ENCODE results near the gene AGBL4. TPM values are rescaled to one million over a fixed set of nuclear protein-coding genes. Genes with fewer than 3 reads are reported as not detected.

Gene AGBL4
- total RNA-seq, 1 donor from 2014 or later = not detected

GRCh38 chr1:49541096-49541752 is 482.5 kb downstream of the AGBL4 start:
- Mint-ChIP-seq H3K36me3 (ENCODE audit: unreplicated experiment) (no peaks in the 10 kb centered on the region), H3K4me3 (ENCODE audit: unreplicated experiment) (no peak overlapping the region), H3K9me3 (ENCODE audit: unreplicated experiment) (peaks cover 59% of the 10 kb centered on the region), H3K4me1 (ENCODE audit: unreplicated experiment) (no peaks in the 10 kb centered on the region), H3K27me3 (ENCODE audit: unreplicated experiment) (no peaks in the 10 kb centered on the region), H3K27ac (ENCODE audit: unreplicated experiment) (no peak overlapping the region)
- TF ChIP-seq CTCF (IDR thresholded peaks at IDR 0.05) = no peak
- no peak for DNase-seq (ENCODE audit: extremely low spot score, unreplicated experiment)

GRCh38 chr1:49527606-49528305 is 496.0 kb downstream of the AGBL4 start:
- no peaks in the 10 kb centered on the region for H3K27me3 Mint-ChIP-seq (ENCODE audit: unreplicated experiment)
- no peak overlapping the region for H3K27ac Mint-ChIP-seq (ENCODE audit: unreplicated experiment)
- H3K36me3 Mint-ChIP-seq (ENCODE audit: unreplicated experiment) = no peaks in the 10 kb centered on the region
- DNase-seq (ENCODE audit: extremely low spot score, unreplicated experiment) = no peak
- peaks cover 45% of the 10 kb centered on the region for H3K9me3 Mint-ChIP-seq (ENCODE audit: unreplicated experiment)
- H3K4me3 Mint-ChIP-seq (ENCODE audit: unreplicated experiment) = no peak overlapping the region
- no peaks in the 10 kb centered on the region for H3K4me1 Mint-ChIP-seq (ENCODE audit: unreplicated experiment)
- TF ChIP-seq CTCF (IDR thresholded peaks at IDR 0.05) = no peak

- no peak overlapping the region for H3K27ac Mint-ChIP-seq (ENCODE audit: unreplicated experiment)
- peaks cover 48% of the 10 kb centered on the region for H3K9me3 Mint-ChIP-seq (ENCODE audit: unreplicated experiment)
- H3K4me1 Mint-ChIP-seq (ENCODE audit: unreplicated experiment) = no peaks in the 10 kb centered on the region
- H3K36me3 Mint-ChIP-seq (ENCODE audit: unreplicated experiment) = no peaks in the 10 kb centered on the region
- TF ChIP-seq CTCF (IDR thresholded peaks at IDR 0.05) = no peak
- no peak overlapping the region for H3K4me3 Mint-ChIP-seq (ENCODE audit: unreplicated experiment)
- DNase-seq (ENCODE audit: extremely low spot score, unreplicated experiment) = no peak
- no peaks in the 10 kb centered on the region for H3K27me3 Mint-ChIP-seq (ENCODE audit: unreplicated experiment)
Measured at GRCh38 chr1:49526672-49527071, 497.1 kb downstream of the AGBL4 start.

- no peaks in the 10 kb centered on the region for H3K27me3 Mint-ChIP-seq (ENCODE audit: unreplicated experiment)
- no peaks in the 10 kb centered on the region for H3K4me1 Mint-ChIP-seq (ENCODE audit: unreplicated experiment)
- no peak for DNase-seq (ENCODE audit: extremely low spot score, unreplicated experiment)
- no peak overlapping the region for H3K27ac Mint-ChIP-seq (ENCODE audit: unreplicated experiment)
- peaks cover 62% of the 10 kb centered on the region for H3K9me3 Mint-ChIP-seq (ENCODE audit: unreplicated experiment)
- no peaks in the 10 kb centered on the region for H3K36me3 Mint-ChIP-seq (ENCODE audit: unreplicated experiment)
- TF ChIP-seq CTCF (IDR thresholded peaks at IDR 0.05) = no peak
- no peak overlapping the region for H3K4me3 Mint-ChIP-seq (ENCODE audit: unreplicated experiment)
Measured at GRCh38 chr1:49523764-49524163, 500.0 kb downstream of the AGBL4 start.

GRCh38 chr1:49466961-49467360 is 556.8 kb downstream of the AGBL4 start:
- H3K27ac Mint-ChIP-seq (ENCODE audit: unreplicated experiment) = no peak overlapping the region
- H3K4me1 Mint-ChIP-seq (ENCODE audit: unreplicated experiment) = no peaks in the 10 kb centered on the region
- no peak for DNase-seq (ENCODE audit: extremely low spot score, unreplicated experiment)
- no peak overlapping the region for H3K4me3 Mint-ChIP-seq (ENCODE audit: unreplicated experiment)
- H3K27me3 Mint-ChIP-seq (ENCODE audit: unreplicated experiment) = no peaks in the 10 kb centered on the region
- H3K9me3 Mint-ChIP-seq (ENCODE audit: unreplicated experiment) = peaks cover 48% of the 10 kb centered on the region
- TF ChIP-seq CTCF (IDR thresholded peaks at IDR 0.05) = no peak
- no peaks in the 10 kb centered on the region for H3K36me3 Mint-ChIP-seq (ENCODE audit: unreplicated experiment)

Data from osteocyte (in vitro differentiated cells).